ENCODE measurements around the gene SESN3.

SESN3 gene

GRCh38 chr11:95175818-95176380 lies 55.1 kb downstream of the SESN3 start:
- DNase-seq (ENCODE audit: extremely low spot score), result no peak
- TF ChIP-seq CTCF (IDR thresholded peaks at IDR 0.05; ENCODE audit: control extremely low read depth, extremely low read depth, low read depth, missing control alignments), result no peak
- ChIA-PET POLR2A (no interaction called here), CTCF (interaction anchor here (1.0 to 2.3 kb wide), 8 partner anchors 12 to 530 kb away, joined by 3 to 11 read pairs (median 4); no protein-coding TSS in a partner anchor)

- DNase-seq (ENCODE audit: extremely low spot score), result no peak
- ChIA-PET POLR2A (no interaction called here), CTCF (interaction anchor here (1.3 to 2.1 kb wide), 3 partner anchors 13 to 18 kb away, joined by 3 to 7 read pairs (median 4); no protein-coding TSS in a partner anchor)
- no peak for TF ChIP-seq CTCF (IDR thresholded peaks at IDR 0.05; ENCODE audit: control extremely low read depth, extremely low read depth, low read depth, missing control alignments)
Observed at GRCh38 chr11:95170294-95170693, 60.7 kb downstream of the SESN3 start.

- DNase-seq (ENCODE audit: extremely low spot score), result no peak
- POLR2A ChIA-PET, result no interaction called here
- TF ChIP-seq CTCF (IDR thresholded peaks at IDR 0.05; ENCODE audit: control extremely low read depth, extremely low read depth, low read depth, missing control alignments), result no peak
- CTCF ChIA-PET, result interaction anchor here (1.0 to 3.5 kb wide), 2 partner anchors 13 to 538 kb away, joined by 4 to 36 read pairs; no protein-coding TSS in a partner anchor
Observed at GRCh38 chr11:95166781-95167180, 64.2 kb downstream of the SESN3 start.

GRCh38 chr11:95165638-95166037 lies 65.4 kb downstream of the SESN3 start:
- TF ChIP-seq CTCF (IDR thresholded peaks at IDR 0.05; ENCODE audit: control extremely low read depth, extremely low read depth, low read depth, missing control alignments), result no peak
- POLR2A ChIA-PET, result no interaction called here
- CTCF ChIA-PET, result interaction anchor here (1.0 to 3.5 kb wide), 2 partner anchors 11 to 540 kb away, joined by 4 to 36 read pairs; no protein-coding TSS in a partner anchor

GRCh38 chr11:95163106-95163505 lies 67.9 kb downstream of the SESN3 start:
- TF ChIP-seq CTCF (IDR thresholded peaks at IDR 0.05; ENCODE audit: control extremely low read depth, extremely low read depth, low read depth, missing control alignments), result no peak
- CTCF ChIA-PET, result interaction anchor here (1.2 to 2.2 kb wide), 4 partner anchors 13 to 602 kb away, joined by 3 to 6 read pairs (median 4); no protein-coding TSS in a partner anchor
- DNase-seq (ENCODE audit: extremely low spot score), result no peak
- POLR2A ChIA-PET, result no interaction called here

More at GRCh38 chr11:95165638-95166037, 65.4 kb downstream of the SESN3 start:
- DNase-seq (ENCODE audit: extremely low spot score), result no peak

- POLR2A ChIA-PET, result no interaction called here
- CTCF ChIA-PET, result interaction anchor here (1.5 to 16.5 kb wide), 3 partner anchors 9 to 545 kb away, joined by 3 to 391 read pairs (median 11); no protein-coding TSS in a partner anchor
- TF ChIP-seq CTCF (IDR thresholded peaks at IDR 0.05; ENCODE audit: control extremely low read depth, extremely low read depth, low read depth, missing control alignments), result no peak
- no peak for DNase-seq (ENCODE audit: extremely low spot score)
Observed at GRCh38 chr11:95161248-95161647, 69.8 kb downstream of the SESN3 start.

Measured in GM10248 (cell line).